Stimulated activated naive CD8-positive, alpha-beta T cell treated with anti-CD3 and anti-CD28 coated beads, Interleukin-15, amount 100 ng/mL, for 72 hours (primary cell): ENCODE data around the gene LRRC17.
A peak's percentile ranks its signal among the peaks of the same experiment; 100 is the strongest.

Experiments
- ATAC-seq: fragments of 150-1000 bp; cut with Tn5 transposase; 2 replicates; pipeline ENCODE4 v1.10.0; 2021; ENCODE audit warnings: mild to moderate bottlenecking, moderate library complexity
- DNase-seq, 2 donors: peaks; one replicate each; pipeline ENCODE4 v3.0.0; 2021 to 2022
- H3K27ac Mint-ChIP-seq, 2 donors: one replicate each; pipeline ENCODE4 v1.8.0; 2022; ENCODE audit warnings: mild to moderate bottlenecking in 2 of 2, mixed read lengths in 2 of 2, moderate library complexity in 2 of 2
- H3K27me3 Mint-ChIP-seq: one replicate; pipeline ENCODE4 v1.8.0; 2022; ENCODE audit warnings: mixed read lengths
- H3K4me1 Mint-ChIP-seq: one replicate; pipeline ENCODE4 v1.8.0; 2022; ENCODE audit warnings: mild to moderate bottlenecking, mixed read lengths
- H3K4me3 Mint-ChIP-seq, 2 donors: one replicate each; pipeline ENCODE4 v1.8.0; 2022; ENCODE audit warnings: mild to moderate bottlenecking in 2 of 2, mixed read lengths in 2 of 2, moderate library complexity in 1 of 2
- H3K9me3 Mint-ChIP-seq, 2 donors: one replicate each; pipeline ENCODE4 v1.8.0; 2022; ENCODE audit warnings: mixed read lengths in 2 of 2

LRRC17 gene

DNA sequence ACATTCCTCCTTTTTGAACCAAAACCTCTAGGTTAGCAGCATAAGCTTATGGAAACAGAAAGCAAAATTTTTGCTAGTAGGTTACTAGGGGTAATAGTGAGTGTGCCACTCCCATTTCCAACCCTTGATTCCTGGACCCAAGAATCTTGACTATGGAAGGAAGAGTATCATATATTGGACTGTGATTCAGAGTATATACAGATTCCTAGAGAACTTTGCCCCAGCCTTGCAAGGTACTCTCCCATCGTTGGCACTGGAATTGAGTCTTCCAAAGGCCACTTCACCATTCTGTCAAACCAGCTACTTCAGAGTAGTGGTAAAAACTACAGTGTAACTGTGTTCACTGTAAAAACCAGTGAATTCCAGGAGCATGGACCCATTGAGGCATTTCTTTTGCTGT, 69.4 kb downstream of the LRRC17 start:
- no peaks in the 10 kb centered on the region for H3K4me1 Mint-ChIP-seq
- no peak overlapping the region for H3K4me3 Mint-ChIP-seq
- H3K9me3 Mint-ChIP-seq, result no peaks in the 10 kb centered on the region
- H3K27me3 Mint-ChIP-seq, result no peaks in the 10 kb centered on the region
- no peak overlapping the region for H3K27ac Mint-ChIP-seq
- ATAC-seq, result no peak
- no peak for DNase-seq

DNA sequence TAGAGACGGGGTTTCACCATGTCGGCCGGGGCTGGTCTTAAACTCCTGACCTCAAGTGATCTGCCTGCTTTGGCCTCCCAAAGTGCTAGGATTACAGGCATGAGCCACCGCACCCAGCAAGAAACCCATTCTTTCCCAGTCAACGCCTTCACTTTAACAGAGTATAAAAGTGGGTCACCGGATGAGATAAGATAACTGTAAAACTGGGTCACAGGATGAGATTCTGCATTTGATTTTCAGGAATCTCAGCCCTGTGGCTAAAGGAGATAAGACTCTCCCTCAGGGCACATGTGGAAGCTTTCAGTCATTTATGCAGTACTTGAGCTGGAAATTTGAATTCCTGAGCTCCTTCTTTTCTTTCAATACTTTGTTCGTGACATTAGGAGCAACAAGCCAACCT, 70.8 kb downstream of the LRRC17 start:
- DNase-seq (no peak), ATAC-seq (no peak)
- Mint-ChIP-seq H3K9me3 (no peaks in the 10 kb centered on the region), H3K4me1 (no peaks in the 10 kb centered on the region), H3K27ac (no peak overlapping the region), H3K4me3 (no peak overlapping the region), H3K27me3 (no peaks in the 10 kb centered on the region)

- H3K27me3 Mint-ChIP-seq, result no peaks in the 10 kb centered on the region
- H3K4me1 Mint-ChIP-seq, result no peaks in the 10 kb centered on the region
- H3K9me3 Mint-ChIP-seq, result no peaks in the 10 kb centered on the region
- no peak overlapping the region for H3K27ac Mint-ChIP-seq
- no peak for ATAC-seq
- no peak overlapping the region for H3K4me3 Mint-ChIP-seq
- no peak for DNase-seq
These were observed 72.5 kb downstream of the LRRC17 start for GRCh38 chr7:102985176-102985783.

DNA sequence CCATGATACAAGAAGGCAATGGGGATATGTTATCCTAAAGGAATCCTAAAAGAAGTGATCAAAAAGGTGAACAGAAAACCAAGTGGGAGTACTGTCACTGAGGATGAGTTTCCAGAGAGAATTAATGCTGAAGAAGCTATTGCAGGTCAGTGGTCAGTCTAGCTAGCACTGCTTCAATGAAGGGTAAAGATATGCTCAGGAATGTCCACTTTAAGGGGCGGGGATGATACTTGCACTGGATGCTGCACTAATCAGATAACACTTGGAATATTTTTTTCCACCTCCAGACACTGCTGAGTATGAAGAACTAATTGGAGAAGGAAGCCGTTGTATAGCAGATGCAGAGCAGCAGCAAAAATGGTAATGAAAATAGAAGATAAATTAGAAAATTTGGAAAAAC, 75.3 kb downstream of the LRRC17 start:
- DNase-seq (no peak), ATAC-seq (no peak)
- H3K9me3 Mint-ChIP-seq, result no peaks in the 10 kb centered on the region
- H3K4me1 Mint-ChIP-seq, result no peaks in the 10 kb centered on the region
- H3K27ac Mint-ChIP-seq, result no peak overlapping the region
- no peak overlapping the region for H3K4me3 Mint-ChIP-seq
- no peaks in the 10 kb centered on the region for H3K27me3 Mint-ChIP-seq

DNA sequence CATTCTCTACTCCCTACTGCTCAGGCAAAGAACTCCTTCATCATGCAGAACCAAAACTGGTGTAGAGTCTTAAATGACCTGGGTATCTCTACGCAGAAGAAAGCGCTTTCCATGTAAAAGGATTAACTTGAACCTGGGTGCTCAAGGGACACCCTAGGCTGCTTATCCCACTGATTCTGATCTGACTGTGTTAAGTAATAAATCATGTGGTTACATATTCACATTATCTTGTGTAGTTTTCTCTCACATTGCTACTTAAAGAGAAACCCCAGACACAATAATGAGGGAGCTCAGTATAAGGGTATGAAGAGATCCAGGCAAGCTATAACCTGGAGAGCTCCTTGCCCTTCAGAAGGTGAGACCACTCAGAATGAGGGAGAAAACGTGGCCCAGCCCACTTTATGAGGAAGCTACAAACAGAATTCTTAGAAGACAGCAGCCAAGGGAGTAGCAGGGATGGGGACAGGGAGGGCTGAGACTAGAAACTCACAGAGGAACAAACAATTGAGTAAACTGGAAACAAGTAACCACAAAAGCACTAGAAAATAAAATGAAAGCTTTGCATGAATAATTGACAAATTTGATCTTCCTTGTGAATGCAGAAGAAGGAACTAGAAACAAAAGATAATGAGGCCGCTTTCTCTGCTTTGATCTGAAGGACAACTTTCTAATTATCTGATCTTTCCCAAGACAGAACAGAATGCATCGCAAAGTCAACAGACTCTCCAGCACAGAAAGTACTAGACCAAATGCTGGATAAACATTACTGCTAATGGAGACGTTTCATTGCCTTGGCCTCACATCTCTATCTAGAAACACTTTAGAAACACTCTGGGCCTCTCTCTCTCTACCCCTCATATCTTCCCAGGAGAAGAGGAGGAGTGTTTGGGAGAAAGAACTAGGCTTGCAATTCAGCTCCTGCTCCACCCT, 76.1 kb downstream of the LRRC17 start:
- H3K4me3 Mint-ChIP-seq, result no peak overlapping the region
- H3K4me1 Mint-ChIP-seq, result no peaks in the 10 kb centered on the region
- ATAC-seq, result no peak
- DNase-seq, result no peak
- no peak overlapping the region for H3K27ac Mint-ChIP-seq
- H3K27me3 Mint-ChIP-seq, result no peaks in the 10 kb centered on the region
- no peaks in the 10 kb centered on the region for H3K9me3 Mint-ChIP-seq

DNA sequence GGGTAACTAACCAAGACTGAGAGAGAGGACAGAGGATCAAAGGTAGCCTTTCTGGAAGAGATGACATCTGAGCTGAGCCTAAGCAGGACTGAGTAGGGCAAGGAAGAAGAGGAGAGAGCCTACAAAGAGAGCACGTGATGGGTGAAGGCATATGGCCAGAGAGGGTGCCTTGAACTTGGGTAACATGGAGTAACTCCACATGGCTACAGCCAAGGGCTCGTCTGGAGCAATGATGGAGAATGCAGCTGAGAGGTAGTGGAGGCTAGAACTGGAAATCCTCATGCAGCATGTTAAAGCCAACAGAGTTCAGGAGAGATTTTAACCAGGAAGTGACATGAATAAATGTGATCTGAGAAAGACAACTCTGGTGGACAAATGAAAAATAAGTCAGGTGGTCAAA, 77.8 kb downstream of the LRRC17 start:
- no peak for ATAC-seq
- Mint-ChIP-seq H3K27me3 (no peaks in the 10 kb centered on the region), H3K9me3 (no peaks in the 10 kb centered on the region), H3K4me1 (no peaks in the 10 kb centered on the region), H3K4me3 (no peak overlapping the region), H3K27ac (no peak overlapping the region)
- no peak for DNase-seq

GRCh38 chr7:102991077-102991539, 78.3 kb downstream of the LRRC17 start:
- ATAC-seq (no peak), DNase-seq (no peak)
- no peaks in the 10 kb centered on the region for H3K9me3 Mint-ChIP-seq
- no peak overlapping the region for H3K27ac Mint-ChIP-seq
- H3K4me3 Mint-ChIP-seq, result no peak overlapping the region
- no peaks in the 10 kb centered on the region for H3K27me3 Mint-ChIP-seq
- H3K4me1 Mint-ChIP-seq, result no peaks in the 10 kb centered on the region

GRCh38 chr7:102991540-102992214, 78.9 kb downstream of the LRRC17 start:
- no peaks in the 10 kb centered on the region for H3K27me3 Mint-ChIP-seq
- DNase-seq (no peak), ATAC-seq (peak; percentile 73)
- H3K27ac Mint-ChIP-seq, result no peak overlapping the region
- no peaks in the 10 kb centered on the region for H3K4me1 Mint-ChIP-seq
- no peak overlapping the region for H3K4me3 Mint-ChIP-seq
- H3K9me3 Mint-ChIP-seq, result no peaks in the 10 kb centered on the region

DNA sequence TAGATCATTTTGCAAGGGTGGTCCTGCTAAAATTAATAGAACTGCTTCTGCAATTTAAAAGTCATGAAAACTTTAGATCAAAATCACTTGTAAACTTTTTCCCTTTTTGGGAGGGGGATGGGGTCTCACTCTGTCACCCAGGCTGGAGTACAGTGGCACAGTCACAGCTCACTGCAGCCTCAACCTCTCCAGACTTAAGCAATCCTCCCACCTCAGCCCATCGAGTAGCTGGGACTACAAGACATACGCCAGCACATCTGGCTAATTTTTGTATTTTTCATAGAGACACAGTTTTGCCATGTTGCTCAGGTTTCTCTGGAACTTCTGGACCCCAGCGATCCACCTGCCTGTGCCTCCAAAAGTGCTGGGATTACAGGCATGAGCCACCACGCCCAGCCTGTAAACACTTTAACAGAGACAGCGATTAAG, 79.7 kb downstream of the LRRC17 start:
- no peaks in the 10 kb centered on the region for H3K4me1 Mint-ChIP-seq
- H3K4me3 Mint-ChIP-seq, result no peak overlapping the region
- no peak overlapping the region for H3K27ac Mint-ChIP-seq
- DNase-seq, result no peak
- H3K9me3 Mint-ChIP-seq, result no peaks in the 10 kb centered on the region
- no peak for ATAC-seq
- no peaks in the 10 kb centered on the region for H3K27me3 Mint-ChIP-seq

GRCh38 chr7:102992938-102993717, 80.3 kb downstream of the LRRC17 start:
- no peaks in the 10 kb centered on the region for H3K27me3 Mint-ChIP-seq
- no peak for DNase-seq
- no peak overlapping the region for H3K4me3 Mint-ChIP-seq
- H3K27ac Mint-ChIP-seq, result no peak overlapping the region
- H3K4me1 Mint-ChIP-seq, result no peaks in the 10 kb centered on the region
- no peak for ATAC-seq
- no peaks in the 10 kb centered on the region for H3K9me3 Mint-ChIP-seq

GRCh38 chr7:102993718-102994029, 80.9 kb downstream of the LRRC17 start:
- no peaks in the 10 kb centered on the region for H3K27me3 Mint-ChIP-seq
- no peaks in the 10 kb centered on the region for H3K4me1 Mint-ChIP-seq
- H3K27ac Mint-ChIP-seq, result no peak overlapping the region
- no peak overlapping the region for H3K4me3 Mint-ChIP-seq
- DNase-seq (no peak), ATAC-seq (no peak)
- H3K9me3 Mint-ChIP-seq, result no peaks in the 10 kb centered on the region

- DNase-seq, result no peak
- H3K4me1 Mint-ChIP-seq, result no peaks in the 10 kb centered on the region
- H3K9me3 Mint-ChIP-seq, result no peaks in the 10 kb centered on the region
- no peak overlapping the region for H3K27ac Mint-ChIP-seq
- no peak for ATAC-seq
- no peak overlapping the region for H3K4me3 Mint-ChIP-seq
- no peaks in the 10 kb centered on the region for H3K27me3 Mint-ChIP-seq
These were observed 81.8 kb downstream of the LRRC17 start for GRCh38 chr7:102994567-102994966.
